ENCODE measurements around the gene ANKRD29. TPM values are rescaled to one million over a fixed set of nuclear protein-coding genes. Genes with fewer than 3 reads are reported as not detected.

ANKRD29 gene
- total and polyA plus RNA-seq, 10 of the 15 experiments (the other 5 are each of a cell fraction or from before 2014, with no cell fraction given): 0.53 to 9.2 (median 1.6) TPM

DNA sequence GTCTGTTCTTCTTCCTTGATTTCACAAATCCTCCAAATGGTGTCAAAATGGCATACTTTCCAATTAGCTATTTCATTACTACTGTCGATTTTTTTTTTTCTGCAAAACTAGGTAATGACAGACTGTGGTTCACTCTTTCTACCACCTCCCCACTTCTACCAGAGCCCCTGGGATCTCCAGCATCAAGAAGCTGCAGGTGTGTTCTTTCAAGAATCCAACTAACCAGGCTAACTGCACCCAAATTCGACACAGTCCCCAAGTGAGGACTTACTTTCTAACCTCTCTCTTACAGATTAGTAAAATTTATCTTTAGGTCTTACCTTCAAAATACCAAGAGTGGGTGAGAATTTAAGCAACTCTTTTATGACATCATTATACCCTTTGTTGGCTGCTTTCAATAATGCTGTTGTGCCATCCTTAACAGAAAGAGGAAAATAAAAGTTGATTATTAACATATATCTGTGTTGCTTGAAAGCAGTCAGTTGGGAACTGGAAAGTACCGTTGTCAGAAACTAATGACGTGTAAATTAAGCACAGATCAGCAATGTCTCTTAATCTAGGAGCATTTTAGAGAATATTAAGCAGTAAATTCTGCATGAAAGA, 45.2 kb downstream of the ANKRD29 start (continued):
- TF ChIP-seq, protein P1, sequence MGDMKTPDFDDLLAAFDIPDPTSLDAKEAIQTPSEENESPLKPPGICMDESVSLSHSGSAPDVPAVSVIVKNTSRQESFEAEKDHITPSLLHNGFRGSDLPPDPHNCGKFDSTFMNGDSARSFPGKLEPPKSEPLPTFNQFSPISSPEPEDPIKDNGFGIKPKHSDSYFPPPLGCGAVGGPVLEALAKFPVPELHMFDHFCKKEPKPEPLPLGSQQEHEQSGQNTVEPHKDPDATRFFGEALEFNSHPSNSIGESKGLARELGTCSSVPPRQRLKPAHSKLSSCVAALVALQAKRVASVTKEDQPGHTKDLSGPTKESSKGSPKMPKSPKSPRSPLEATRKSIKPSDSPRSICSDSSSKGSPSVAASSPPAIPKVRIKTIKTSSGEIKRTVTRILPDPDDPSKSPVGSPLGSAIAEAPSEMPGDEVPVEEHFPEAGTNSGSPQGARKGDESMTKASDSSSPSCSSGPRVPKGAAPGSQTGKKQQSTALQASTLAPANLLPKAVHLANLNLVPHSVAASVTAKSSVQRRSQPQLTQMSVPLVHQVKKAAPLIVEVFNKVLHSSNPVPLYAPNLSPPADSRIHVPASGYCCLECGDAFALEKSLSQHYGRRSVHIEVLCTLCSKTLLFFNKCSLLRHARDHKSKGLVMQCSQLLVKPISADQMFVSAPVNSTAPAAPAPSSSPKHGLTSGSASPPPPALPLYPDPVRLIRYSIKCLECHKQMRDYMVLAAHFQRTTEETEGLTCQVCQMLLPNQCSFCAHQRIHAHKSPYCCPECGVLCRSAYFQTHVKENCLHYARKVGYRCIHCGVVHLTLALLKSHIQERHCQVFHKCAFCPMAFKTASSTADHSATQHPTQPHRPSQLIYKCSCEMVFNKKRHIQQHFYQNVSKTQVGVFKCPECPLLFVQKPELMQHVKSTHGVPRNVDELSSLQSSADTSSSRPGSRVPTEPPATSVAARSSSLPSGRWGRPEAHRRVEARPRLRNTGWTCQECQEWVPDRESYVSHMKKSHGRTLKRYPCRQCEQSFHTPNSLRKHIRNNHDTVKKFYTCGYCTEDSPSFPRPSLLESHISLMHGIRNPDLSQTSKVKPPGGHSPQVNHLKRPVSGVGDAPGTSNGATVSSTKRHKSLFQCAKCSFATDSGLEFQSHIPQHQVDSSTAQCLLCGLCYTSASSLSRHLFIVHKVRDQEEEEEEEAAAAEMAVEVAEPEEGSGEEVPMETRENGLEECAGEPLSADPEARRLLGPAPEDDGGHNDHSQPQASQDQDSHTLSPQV (IDR thresholded peaks at IDR 0.05): peak; percentile 52; the same call in 1 of the 2 replicates
- TF ChIP-seq GABPA (IDR thresholded peaks at IDR 0.05; ENCODE audit: low read depth): no peak
- TF ChIP-seq EED (IDR thresholded peaks at IDR 0.05; ENCODE audit: low read depth): no peak
- no peak for TF ChIP-seq EZH2 (IDR thresholded peaks at IDR 0.05; ENCODE audit: borderline replicate concordance, control insufficient read depth, low read depth, low read length)
- TF ChIP-seq IKZF1 (conservative IDR thresholded peaks at IDR 0.05): peak; percentile 40; the same call in 1 of the 2 replicates
- TF ChIP-seq, protein P2, sequence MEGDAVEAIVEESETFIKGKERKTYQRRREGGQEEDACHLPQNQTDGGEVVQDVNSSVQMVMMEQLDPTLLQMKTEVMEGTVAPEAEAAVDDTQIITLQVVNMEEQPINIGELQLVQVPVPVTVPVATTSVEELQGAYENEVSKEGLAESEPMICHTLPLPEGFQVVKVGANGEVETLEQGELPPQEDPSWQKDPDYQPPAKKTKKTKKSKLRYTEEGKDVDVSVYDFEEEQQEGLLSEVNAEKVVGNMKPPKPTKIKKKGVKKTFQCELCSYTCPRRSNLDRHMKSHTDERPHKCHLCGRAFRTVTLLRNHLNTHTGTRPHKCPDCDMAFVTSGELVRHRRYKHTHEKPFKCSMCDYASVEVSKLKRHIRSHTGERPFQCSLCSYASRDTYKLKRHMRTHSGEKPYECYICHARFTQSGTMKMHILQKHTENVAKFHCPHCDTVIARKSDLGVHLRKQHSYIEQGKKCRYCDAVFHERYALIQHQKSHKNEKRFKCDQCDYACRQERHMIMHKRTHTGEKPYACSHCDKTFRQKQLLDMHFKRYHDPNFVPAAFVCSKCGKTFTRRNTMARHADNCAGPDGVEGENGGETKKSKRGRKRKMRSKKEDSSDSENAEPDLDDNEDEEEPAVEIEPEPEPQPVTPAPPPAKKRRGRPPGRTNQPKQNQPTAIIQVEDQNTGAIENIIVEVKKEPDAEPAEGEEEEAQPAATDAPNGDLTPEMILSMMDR (IDR thresholded peaks at IDR 0.05 in 2 of 3, conservative IDR thresholded peaks at IDR 0.05 in 1 of 3; ENCODE audit: control insufficient read depth in 2 of 3, extremely low read depth in 1 of 3, insufficient read depth in 1 of 3, low read depth in 3 of 3, low read length in 3 of 3): no peak
- peak; percentile 39 for TF ChIP-seq RELA (IDR thresholded peaks at IDR 0.05; ENCODE audit: borderline replicate concordance, partially characterized antibody)
- peak; percentile 61 for TF ChIP-seq MTA2 (IDR thresholded peaks at IDR 0.05; ENCODE audit: low read depth)
- TF ChIP-seq PAX5 (IDR thresholded peaks at IDR 0.05; ENCODE audit: borderline replicate concordance, low read depth, low read length): no peak
- TF ChIP-seq SREBF1 (IDR thresholded peaks at IDR 0.05; ENCODE audit: low read length): no peak
- no peak for TF ChIP-seq IRF4 (IDR thresholded peaks at IDR 0.05; ENCODE audit: low read depth, low read length)
- TF ChIP-seq, protein P3, sequence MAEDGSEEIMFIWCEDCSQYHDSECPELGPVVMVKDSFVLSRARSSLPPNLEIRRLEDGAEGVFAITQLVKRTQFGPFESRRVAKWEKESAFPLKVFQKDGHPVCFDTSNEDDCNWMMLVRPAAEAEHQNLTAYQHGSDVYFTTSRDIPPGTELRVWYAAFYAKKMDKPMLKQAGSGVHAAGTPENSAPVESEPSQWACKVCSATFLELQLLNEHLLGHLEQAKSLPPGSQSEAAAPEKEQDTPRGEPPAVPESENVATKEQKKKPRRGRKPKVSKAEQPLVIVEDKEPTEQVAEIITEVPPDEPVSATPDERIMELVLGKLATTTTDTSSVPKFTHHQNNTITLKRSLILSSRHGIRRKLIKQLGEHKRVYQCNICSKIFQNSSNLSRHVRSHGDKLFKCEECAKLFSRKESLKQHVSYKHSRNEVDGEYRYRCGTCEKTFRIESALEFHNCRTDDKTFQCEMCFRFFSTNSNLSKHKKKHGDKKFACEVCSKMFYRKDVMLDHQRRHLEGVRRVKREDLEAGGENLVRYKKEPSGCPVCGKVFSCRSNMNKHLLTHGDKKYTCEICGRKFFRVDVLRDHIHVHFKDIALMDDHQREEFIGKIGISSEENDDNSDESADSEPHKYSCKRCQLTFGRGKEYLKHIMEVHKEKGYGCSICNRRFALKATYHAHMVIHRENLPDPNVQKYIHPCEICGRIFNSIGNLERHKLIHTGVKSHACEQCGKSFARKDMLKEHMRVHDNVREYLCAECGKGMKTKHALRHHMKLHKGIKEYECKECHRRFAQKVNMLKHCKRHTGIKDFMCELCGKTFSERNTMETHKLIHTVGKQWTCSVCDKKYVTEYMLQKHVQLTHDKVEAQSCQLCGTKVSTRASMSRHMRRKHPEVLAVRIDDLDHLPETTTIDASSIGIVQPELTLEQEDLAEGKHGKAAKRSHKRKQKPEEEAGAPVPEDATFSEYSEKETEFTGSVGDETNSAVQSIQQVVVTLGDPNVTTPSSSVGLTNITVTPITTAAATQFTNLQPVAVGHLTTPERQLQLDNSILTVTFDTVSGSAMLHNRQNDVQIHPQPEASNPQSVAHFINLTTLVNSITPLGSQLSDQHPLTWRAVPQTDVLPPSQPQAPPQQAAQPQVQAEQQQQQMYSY (CRISPR knock-in tag; IDR thresholded peaks at IDR 0.05): no peak
- peak in 1 of 2 experiments; percentile 46; a peak in 2 of 4 replicates for TF ChIP-seq EP300 (IDR thresholded peaks at IDR 0.05; ENCODE audit: borderline replicate concordance in 1 of 2, control insufficient read depth in 1 of 2, low read depth in 2 of 2, low read length in 2 of 2)
- TF ChIP-seq HDAC6 (IDR thresholded peaks at IDR 0.05; ENCODE audit: unreplicated experiment): no peak
- no peak for TF ChIP-seq NFYA (IDR thresholded peaks at IDR 0.05; ENCODE audit: borderline replicate concordance, low read depth, low read length)
- no peak for TF ChIP-seq CBX3 (IDR thresholded peaks at IDR 0.05; ENCODE audit: borderline replicate concordance, low read depth)
- 0 out of 2 replicates have a peak, but pooled peaks have one; percentile 6 for TF ChIP-seq BMI1 (IDR thresholded peaks at IDR 0.05; ENCODE audit: borderline replicate concordance)
